Neutrophil (primary cell): ENCODE data around the gene NKX2-2.
A peak's percentile ranks its signal among the peaks of the same experiment; 100 is the strongest.

Experiments used
- H3K27ac ChIP-seq: fragments of 200-600 bp; sonication (generic); 2 replicates; pipeline ENCODE4 v1.5.1; 2016; ENCODE audit warnings: mild to moderate bottlenecking, moderate library complexity
- H3K27me3 ChIP-seq: fragments of 200-600 bp; sonication (generic); 2 replicates; pipeline ENCODE4 v1.6.0; 2016; ENCODE audit warnings: mild to moderate bottlenecking
- H3K36me3 ChIP-seq: fragments of 200-600 bp; sonication (generic); 2 replicates; pipeline ENCODE4 v1.5.1; 2017
- H3K4me1 ChIP-seq, 2 experiments: fragments of 200-600 bp in 1 of 2; sonication (generic) in 1 of 2; 1 replicate in 1 of 2; 2 replicates in 1 of 2; pipeline versions ENCODE4 v1.5.1 to v1.6.1; 2013 to 2016; ENCODE audit warnings: low read depth in 1 of 2, low read length in 1 of 2, mild to moderate bottlenecking in 1 of 2, moderate library complexity in 1 of 2; ENCODE audit not compliant: control insufficient read depth in 1 of 2, insufficient read depth in 1 of 2
- H3K4me3 ChIP-seq, 2 experiments: fragments of 200-600 bp in 1 of 2; sonication (generic) in 1 of 2; 1 replicate in 1 of 2; 2 replicates in 1 of 2; pipeline ENCODE4 v1.5.1; 2013 to 2016; ENCODE audit warnings: low read depth in 1 of 2, low read length in 1 of 2, mild to moderate bottlenecking in 1 of 2, moderate library complexity in 1 of 2
- H3K9me3 ChIP-seq: fragments of 200-600 bp; sonication (generic); 2 replicates; pipeline ENCODE4 v1.5.1; 2016
- CTCF ChIP-seq: fragments of 200-600 bp; sonication (generic); IDR thresholded peaks from 2 replicates; pipeline ENCODE4 v1.5.1; 2016; ENCODE audit warnings: antibody characterized with exemption

The NKX2-2 gene

GRCh38 chr20:21512634-21513180 lies 1.2 kb downstream of the NKX2-2 start:
- H3K4me1 ChIP-seq, result peaks cover 31 to 54% of the 10 kb centered on the region in 2 experiments
- no peak overlapping the region for H3K27ac ChIP-seq
- H3K4me3 ChIP-seq, result peak overlapping the region in 1 of 2 experiments; percentile 35
- TF ChIP-seq CTCF, result no peak
- H3K36me3 ChIP-seq, result no peaks in the 10 kb centered on the region
- H3K9me3 ChIP-seq, result no peaks in the 10 kb centered on the region
- peaks cover 100% of the 10 kb centered on the region for H3K27me3 ChIP-seq

DNA sequence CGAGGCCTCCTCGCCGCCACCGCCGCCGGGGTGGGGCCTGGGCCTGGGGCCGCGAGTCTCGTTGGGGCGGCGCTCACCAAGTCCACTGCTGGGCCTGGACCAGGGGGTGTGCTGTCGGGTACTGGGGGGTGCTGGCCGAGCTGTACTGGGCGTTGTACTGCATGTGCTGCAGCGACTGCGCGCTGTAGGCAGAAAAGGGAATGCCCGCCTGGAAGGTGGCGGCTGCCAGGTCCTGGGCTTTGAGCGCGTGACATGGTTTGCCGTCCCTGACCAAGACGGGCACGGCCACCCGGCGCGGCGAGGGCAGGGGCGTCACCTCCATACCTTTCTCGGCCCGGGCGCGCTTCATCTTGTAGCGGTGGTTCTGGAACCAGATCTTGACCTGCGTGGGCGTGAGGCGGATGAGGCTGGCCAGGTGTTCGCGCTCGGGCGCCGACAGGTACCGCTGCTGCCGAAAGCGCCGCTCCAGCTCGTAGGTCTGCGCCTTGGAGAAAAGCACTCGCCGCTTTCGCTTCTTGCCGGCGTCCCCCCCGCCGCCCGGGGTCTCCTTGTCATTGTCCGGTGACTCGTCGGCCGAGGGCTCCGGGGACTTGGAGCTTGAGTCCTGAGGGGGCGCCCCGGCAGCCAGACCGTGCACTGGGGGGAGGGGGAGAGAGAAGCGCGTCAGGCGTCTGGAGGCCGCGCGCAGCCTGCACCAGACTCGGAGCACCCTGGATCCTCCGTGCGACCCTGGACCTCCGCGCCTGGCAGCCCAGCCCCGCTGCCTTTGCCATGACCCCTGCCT lies 1.8 kb downstream of the NKX2-2 start:
- Histone ChIP-seq H3K36me3 (no peaks in the 10 kb centered on the region), H3K4me3 (peak overlapping the region in 1 of 2 experiments; percentile 35), H3K27me3 (peaks cover 100% of the 10 kb centered on the region), H3K4me1 (peaks cover 31 to 60% of the 10 kb centered on the region in 2 experiments), H3K27ac (no peak overlapping the region), H3K9me3 (no peaks in the 10 kb centered on the region)
- no peak for TF ChIP-seq CTCF

DNA sequence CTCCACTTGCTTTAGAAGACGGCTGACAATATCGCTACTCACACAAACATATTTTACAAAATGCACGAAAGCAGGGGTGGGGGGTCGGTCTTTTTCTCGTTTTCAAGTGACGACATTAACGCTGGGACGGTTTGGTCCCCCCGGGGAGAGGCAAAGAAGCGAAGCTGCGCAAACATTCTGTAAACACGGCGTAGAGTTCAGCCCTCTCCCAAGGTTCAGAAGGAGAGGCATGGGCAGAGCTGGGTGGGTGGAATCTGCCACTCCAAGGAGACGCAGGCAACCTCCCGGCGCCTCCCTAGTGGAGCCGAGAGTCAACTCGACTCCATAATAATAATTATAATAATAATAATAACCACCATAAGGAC lies 2.4 kb downstream of the NKX2-2 start:
- H3K27ac ChIP-seq, result no peak overlapping the region
- no peak overlapping the region for H3K4me3 ChIP-seq
- peaks cover 100% of the 10 kb centered on the region for H3K27me3 ChIP-seq
- no peaks in the 10 kb centered on the region for H3K36me3 ChIP-seq
- H3K9me3 ChIP-seq, result no peaks in the 10 kb centered on the region
- H3K4me1 ChIP-seq, result peaks cover 31 to 65% of the 10 kb centered on the region in 2 experiments
- TF ChIP-seq CTCF, result no peak

DNA sequence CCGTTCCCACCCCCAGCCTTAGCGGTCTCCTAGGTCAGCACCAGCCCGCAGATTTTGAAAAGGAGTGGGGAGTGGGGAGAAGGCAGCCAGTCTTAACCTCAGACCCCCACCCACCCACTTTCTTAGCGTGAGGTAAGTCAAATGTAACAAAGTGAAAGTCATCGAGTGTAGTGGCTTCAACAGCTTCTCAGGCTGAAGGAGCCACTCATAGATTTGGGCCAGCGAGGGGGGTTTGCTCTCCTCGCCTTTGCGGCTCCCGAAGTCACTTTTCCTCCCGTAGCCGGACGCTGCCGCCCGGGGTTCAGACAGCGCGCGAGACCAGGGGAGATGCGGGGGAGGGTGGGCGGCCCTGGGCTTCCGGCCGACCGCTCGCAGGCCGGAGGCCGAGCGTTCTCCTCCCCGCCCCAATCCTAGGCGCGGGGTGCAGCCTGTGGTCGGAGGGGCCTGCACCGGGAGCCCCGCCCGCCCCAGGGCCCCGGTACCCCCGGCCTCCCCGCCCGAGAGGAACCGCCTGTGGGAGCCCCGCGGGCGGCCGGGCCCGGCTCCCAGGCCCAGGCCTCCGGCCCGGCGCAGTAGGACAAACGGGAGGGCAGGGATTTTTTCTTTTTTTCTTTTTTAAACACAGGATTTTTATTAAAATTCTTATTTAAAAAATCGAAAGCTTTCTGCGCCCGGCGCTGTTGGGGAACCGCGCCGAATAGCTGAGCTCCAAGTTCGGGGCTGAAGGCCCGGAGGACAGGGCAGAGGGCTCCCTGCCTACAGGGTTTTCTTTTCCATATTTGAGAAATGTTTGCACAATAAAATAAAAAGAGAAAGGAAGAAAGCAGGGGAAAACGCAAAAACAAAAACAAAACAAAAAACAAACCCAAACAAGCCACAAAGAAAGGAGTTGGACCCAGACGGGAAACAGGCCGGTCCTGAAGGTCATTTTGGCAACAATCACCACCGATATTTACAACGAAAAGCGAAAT lies 3.2 kb downstream of the NKX2-2 start:
- no peaks in the 10 kb centered on the region for H3K9me3 ChIP-seq
- no peak overlapping the region for H3K27ac ChIP-seq
- peak overlapping the region in 1 of 2 experiments; percentile 61 for H3K4me3 ChIP-seq
- no peak for TF ChIP-seq CTCF
- H3K36me3 ChIP-seq, result no peaks in the 10 kb centered on the region
- H3K27me3 ChIP-seq, result peaks cover 100% of the 10 kb centered on the region
- H3K4me1 ChIP-seq, result peaks cover 37 to 73% of the 10 kb centered on the region in 2 experiments

DNA sequence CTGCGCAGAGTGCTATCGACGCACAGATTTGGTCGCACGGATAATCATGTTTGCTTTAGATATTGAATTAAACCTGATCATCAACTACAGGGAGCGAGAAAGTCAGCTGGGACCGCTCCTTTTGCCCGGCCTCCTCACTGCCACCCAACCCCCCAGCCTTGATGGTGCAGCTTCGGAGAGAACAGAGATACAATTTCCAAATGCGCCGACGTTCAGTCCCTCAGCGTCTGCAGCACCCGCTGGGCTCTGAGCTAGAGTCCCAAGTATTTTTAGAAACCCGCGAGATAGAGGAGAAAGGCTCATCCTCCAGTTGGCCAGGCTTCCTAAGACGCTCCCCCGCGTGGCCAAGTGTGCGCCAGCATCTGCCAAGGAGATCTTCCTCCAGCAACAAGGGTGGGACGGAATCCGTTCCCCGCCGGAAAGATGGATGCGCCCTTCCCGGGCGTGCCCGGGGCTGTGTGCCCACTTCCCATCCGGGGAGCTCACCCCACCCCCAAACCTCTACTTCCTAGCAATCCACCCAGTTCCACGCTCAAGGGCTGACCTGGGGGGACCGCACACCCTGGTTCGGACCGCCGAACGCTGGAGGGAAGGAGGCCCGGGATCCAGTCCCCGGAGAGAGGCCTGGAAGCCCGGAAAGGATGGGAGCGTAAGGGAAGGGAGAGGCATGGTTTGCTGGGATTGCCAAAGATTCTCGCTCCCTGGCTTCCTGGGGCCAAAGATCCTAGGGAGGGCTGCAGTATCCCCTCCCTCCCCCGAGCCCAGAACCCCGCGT lies 4.1 kb downstream of the NKX2-2 start:
- H3K27ac ChIP-seq, result no peak overlapping the region
- H3K4me1 ChIP-seq, result peaks cover 42 to 78% of the 10 kb centered on the region in 2 experiments
- peaks cover 100% of the 10 kb centered on the region for H3K27me3 ChIP-seq
- H3K9me3 ChIP-seq, result no peaks in the 10 kb centered on the region
- H3K36me3 ChIP-seq, result no peaks in the 10 kb centered on the region
- no peak for TF ChIP-seq CTCF
- H3K4me3 ChIP-seq, result peak overlapping the region in 1 of 2 experiments; percentile 61
